SW 1271 (cell line): Measurements from ENCODE around the gene ATOX1.
"Not testable (repeated sequence)": the region's sequence is repeated elsewhere in the genome, so short reads cannot be mapped to it uniquely, and the experiment has no call there.

Experiments
- DNase-seq, 2 experiments: peaks; one replicate each; lab custom pipeline; 2025; lab: John Stamatoyannopoulos, UW

Gene ATOX1

DNA sequence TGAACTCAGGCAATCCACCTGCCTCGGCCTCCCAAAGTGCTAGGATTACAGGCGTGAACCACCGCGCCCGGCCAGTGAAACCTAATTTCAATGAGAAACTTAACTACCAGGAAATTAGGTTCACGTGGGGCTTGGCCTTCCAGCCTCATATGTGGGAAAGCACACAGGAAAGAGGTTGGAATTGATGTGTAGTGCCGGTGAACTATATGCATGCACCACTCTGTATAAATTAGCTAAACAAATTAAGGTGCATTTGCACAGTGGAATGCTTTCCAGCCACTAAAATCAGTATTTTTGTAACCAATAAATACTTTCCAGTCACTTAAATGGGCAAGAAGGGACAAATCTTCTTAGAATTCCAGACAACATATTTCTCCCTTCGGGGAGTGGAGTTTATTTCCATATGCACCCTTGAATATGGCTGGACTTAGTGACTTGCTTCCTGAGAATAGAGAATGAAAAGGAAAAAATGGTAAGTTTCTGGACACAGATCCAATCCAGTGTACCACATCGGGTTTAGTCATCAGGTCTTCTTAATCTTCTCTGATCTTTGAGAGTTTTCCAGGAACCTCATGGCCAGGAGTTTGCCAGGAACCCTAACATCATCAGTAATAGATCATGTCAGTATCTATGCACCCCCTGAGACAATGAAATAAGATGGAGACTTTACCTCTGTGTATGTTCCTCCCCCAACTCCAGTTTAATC lies 24.9 kb downstream of the ATOX1 start:
- no peak for DNase-seq

DNA sequence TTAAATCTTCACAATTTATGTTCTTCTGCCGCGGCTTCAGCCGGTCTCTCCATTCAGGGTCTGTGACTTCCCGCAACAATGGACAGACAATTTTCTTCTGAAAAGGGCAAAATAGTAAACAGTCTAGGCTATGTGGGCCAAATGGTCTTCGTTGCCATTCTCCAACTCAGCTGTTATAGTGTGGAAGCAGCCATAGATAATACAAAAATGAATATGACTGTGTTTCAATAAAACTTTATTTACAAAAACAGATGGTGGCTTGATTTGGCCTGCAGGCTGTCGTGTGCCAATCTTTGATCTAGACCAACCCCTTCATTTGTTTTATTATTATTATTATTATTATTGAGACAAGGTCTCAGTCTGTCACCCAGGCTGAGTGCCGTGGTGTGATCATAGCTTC lies 28.1 kb downstream of the ATOX1 start:
- DNase-seq, result no peak

DNA sequence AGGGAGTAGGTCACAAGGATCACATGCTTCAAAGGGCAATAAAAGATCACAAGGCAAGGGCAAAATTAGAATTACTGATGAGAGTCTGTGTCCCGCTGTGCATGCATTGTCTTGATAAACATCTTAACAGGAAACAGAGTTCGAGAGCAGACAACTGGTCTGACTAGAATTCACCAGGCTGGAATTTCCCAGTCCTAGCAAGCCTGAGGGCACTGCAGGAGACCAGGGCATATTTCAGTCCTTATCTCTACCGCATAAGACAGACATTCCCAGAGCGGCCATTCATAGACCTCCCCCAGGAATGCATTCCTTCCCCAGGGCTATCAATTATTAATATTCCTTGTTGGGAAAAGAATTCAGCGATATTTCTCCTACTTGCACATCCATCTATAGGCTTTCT lies 28.8 kb downstream of the ATOX1 start:
- not testable (repeated sequence) for DNase-seq

DNA sequence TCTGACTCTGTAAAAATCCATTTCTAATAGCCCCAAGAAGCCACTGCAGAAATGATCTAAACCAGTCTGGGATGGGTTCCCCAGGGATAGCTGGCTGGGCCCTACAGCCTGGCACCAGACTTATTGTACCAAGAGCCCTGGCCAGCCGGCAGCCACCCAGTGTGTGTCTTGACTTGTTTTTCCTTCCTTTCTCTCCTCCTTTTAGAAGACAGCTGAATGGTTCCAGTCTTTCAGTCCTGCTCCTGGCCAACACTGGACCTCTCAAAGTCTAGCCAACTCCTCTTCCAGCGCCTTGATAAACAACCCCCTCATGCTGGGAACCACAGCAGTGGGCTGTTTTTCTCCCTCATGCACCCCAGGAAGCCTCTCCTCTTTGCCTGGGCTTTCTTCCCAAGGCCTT lies 34.1 kb downstream of the ATOX1 start:
- DNase-seq, result no peak

DNA sequence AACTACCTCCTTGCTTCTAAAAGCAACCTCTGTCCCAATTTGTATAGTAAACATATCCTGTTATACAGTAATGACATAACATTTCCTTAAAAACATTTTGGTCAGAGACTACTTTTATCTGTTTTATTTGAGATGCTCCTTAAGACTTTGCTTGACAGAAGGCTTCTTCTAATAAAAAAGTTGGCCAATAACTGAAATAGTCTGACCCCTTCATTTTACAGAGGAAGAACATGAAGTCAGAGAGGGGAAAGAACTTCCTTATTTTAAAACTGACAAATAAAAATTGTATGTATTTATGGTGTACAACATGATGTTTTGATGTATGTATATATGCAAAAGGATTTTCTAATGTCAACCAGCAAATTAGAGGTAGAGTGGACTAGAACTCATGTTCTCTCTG lies 35.9 kb downstream of the ATOX1 start:
- DNase-seq, result no peak

DNA sequence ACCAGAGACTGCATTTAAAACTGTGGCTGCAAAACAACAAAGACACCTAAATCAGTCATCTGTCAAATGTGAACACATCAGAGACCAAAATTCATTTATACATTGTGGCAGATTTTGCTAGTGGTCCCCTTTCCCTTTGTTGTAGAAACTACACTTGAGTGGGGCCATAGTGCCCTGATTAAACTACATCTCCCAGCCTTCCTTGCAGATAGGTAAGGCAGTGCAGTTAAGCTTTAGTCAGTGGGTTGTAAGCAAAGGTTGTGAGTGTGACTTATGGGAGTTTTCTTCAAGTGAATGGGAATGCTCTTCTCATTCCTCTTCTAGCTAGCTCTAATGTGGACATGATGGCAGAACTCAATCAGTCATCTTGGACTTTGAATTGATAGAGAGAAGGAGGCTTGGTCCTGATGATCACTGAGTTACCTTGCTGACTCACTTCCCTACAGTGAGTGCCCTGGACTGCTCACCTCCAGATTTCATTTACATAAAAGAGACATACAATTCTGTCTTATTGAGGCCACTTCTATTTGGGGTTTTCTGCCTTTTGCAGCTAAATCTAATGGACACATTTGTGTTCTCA lies 36.5 kb downstream of the ATOX1 start:
- no peak for DNase-seq

DNA sequence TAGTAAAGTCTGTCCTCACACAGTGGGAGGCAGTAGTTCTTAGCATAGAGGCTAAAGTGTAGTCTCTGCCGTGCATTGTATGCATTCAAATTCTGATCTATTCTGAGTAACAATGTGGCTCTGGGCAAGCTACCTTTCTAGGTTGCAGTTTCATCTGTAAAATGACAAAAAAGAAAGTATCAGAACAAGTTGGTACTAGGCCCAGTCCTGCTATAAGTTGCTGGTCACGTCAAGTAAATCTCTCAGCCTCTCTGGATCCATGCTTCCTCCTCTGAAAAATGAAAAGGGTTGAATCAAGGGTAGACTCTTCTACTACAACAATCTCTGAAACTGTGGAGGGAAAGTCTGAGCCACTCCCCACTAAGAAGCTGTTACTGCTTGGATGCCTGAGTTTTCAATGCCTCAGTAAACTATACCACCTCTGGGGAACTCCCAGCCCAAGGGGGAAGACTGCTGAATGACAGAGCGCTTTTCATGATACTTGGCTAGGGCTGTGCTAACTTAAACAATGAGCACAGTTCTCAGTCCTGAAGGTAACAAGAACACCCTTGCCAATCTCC lies 37.3 kb downstream of the ATOX1 start:
- no peak for DNase-seq

DNA sequence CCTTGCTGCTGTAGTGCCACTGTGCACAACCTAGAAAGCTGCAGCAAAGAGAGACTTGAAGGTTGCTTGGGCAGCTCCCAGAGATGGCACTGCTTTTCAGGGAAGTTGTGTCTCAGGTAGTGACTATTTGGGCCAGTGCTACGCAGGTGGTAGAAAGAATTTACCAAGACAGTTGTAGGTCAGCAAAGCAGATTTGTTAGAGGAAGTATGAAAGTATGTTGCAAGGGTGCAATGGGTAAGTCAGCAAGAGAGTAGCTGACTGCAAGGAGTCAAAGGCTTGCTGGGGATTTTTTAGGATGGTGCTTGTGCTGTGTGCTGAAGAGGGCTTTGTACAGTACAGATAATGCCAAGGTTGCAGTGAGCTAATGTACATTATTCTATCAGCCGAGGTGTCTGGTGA lies 38.2 kb downstream of the ATOX1 start:
- DNase-seq, result no peak

DNA sequence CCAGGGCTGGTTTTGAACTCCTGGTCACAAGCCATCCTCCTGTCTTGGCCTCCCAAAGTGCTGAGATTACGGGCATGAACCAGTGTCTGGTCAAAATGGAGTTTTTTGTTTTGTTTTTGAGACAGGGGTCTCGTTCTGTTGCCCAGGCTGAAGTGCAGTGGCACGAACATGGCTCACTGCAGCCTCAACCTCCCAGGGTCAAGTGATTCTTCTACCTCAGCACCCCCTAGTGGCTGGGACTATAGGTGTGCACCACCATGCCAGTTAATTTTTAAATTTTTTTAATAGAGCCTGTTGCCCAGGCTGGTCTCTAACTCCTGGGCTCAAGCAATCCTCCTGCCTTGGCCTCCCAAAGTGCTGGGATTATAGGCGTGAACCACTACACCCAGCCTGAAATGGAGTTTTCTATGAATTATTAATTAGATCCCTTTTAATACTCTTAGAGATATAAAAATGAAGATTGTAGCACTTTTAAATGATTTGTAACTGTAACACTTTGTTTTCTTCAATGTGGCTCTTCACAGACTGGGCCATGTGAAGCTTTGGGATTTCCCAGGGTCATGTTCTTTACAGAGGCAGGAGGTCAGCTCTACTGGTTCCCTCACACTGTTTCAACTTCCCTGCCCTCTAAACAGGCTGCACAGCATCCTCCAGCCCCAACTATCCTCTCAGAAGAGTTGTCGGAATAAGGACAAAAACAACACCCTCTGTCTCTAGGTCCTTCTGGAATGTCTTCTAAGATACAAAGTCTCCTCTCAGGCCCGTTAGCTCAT lies 39.0 kb downstream of the ATOX1 start:
- peak in 1 of 2 experiments; percentile 33 for DNase-seq

DNA sequence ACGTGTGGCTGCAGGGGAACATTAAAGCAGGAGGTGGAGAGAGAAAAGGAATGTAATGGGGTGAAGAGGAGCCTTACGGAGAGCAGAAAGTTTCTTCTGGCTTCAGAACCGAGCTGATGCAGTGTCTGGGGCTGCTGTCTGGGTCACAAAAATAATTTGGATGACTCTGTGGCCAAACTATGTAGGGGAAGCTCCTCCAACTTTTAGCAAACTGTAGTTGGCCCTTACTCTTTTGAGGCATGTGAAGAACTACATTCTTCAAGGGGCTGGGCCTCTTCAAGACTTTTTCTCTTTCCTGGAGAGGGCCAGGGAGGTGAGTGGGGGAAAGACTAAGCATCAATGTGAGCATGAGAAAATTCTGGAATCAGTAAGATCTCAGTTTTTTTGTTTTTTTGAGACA lies 39.8 kb downstream of the ATOX1 start:
- DNase-seq, result no peak

DNA sequence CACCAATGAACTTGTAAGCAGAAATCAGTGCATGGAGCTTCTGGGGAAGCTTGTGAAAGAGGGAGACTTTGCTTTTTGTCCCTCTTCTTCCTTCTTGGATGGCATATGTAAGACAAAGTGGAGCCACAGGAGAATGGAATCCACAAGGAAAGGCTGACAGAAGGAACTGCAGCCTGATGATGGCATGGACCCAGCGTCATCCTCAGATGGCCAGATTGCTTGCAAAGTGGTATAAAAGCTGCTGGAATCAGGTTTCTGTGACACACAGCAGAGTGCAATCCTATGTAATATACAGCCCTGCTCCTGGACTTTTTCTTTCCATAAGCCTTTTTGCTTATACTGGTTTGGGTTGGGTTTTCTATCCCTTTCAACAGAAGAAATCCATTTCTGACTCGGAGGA lies 40.3 kb downstream of the ATOX1 start:
- no peak for DNase-seq

DNA sequence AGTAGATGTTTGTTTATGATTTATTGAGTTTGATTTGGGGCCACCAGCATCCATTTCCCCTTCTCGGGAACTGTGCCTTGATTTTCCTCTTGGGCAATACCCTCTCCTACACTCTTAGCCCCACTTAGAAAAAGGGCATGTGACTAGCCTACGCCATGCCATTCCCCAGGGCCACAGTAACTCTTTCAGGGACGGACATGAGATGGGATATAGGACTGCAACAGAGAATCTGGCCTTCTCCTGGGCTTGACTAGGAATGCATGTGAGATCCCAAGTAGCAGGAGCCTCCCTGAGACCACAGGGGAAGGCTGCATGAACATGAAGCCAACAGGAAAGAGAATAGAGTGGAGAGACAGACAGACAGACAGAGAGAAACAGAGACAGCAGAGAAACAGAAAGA lies 41.0 kb downstream of the ATOX1 start:
- no peak for DNase-seq

DNA sequence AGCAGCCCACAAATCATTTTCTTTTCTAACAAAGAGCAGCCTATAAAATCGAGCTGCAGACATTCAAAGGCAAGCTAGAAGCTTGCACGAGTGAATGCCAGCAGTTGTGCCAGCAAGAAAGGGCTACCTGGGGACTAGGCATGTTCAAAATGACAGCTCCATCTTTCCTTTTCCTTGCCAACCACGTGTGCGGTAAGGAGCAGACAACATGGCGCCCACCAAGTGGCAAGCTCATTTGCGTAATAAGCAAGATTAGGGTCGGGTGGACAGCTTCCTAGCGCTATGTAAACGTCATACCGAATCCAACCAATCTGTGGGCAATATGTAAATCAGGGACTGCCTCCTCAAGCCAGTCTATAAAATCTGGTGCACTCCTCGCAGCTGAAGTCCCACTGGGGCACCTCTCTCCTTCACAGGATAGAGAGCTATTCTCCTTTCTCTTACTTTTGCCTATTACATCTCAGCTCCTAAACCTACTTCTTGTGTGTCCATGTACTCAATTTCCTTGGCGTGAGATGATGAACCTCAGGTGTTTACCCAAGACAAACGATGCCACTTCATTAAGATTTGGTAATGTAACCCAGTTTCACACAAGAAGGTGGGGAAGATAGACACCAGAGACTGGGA lies 49.2 kb downstream of the ATOX1 start:
- no peak for DNase-seq

DNA sequence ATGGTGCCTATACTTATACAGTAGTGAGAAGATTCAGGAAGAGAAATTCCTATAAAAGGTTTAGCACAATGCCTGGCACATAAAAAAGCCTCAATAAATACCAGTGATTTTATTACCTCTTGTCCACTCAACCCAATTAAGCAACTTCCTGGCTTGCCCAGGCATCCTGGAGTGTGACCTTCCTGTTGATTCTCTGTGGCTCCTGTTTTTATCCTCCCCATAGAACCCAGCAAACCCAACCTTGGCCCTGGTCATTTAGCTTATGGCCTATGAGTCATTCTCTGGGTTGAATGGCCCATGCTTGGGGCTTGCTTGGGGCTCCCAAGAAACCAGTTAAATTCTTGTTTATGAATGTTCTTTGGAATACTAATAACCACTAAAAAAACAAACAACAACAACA lies 50.3 kb downstream of the ATOX1 start:
- DNase-seq, result peak in 1 of 2 experiments; percentile 62

DNA sequence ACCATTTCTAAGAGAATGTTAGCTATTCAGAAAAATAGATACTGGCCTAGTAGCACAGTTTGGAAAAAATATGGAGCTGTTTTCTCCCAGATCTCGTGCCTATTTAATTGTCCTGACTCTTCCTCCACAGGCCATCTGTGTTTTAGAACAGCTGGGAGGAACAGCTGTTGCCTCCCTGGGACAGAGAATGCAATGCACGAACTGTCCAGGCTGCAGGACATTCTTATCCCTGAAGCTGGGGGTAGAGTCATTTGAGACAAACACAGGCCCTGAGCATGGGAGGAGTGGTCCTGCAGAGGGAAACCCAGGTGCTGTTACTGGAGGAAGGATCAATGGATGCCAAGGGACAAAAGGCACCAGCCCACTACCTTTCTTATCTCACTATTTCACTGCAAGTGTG lies 50.9 kb downstream of the ATOX1 start:
- no peak for DNase-seq

DNA sequence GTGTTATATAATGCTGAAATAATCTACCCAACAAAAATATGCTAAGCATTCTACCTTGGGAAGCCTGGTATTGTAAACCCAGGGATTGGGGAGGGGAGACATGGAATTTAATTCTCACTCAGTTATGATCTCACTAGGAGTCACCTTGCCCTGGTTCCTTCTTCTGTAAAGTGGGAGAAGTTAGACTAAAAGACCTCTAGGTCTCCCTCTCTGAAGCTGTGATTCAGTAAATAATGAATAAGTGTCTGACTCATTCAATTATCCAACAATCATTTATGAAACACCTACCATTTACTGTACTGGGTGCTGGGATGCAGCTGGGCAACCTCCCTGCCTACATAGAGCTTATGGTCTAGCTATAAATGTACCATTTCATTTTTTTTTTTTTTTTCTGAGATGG lies 51.5 kb downstream of the ATOX1 start:
- DNase-seq, result no peak

DNA sequence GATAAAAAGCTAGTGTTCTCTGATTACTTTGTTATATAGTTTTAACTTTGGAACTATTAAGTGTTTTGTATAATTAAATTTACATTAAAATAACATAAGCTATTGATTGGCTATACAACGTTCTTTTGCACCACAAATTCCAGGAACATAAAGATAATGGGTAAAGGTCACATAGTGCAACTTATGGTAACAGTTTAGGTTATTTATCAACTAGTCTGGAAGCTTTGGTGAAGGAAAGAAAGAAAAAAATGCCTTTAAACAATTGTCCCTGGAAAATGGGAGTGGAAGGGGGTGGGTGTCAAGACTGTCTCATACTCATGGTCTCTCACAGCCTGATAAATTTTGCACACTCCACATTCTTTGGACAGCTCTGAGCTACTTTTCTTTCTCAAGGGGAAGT lies 54.7 kb downstream of the ATOX1 start:
- no peak for DNase-seq

DNA sequence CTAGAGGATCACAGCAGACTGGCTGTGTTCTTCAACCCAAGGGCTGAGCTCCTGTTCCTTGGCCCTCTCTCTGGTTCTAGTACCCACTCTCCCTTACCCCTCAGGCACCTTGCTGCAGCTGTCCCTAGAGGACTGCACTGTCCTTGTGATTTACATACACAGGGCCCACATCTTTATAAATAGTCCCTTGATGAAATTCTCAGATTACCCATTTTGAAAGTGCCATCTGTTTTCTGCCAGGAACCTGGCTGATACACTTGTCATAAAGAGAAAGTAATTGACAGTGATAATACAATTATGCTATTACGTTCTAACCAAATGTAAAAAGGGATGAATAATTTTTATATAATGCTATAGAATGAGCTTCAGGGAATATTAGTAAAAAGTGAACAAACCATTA lies 55.2 kb downstream of the ATOX1 start:
- DNase-seq, result no peak

DNA sequence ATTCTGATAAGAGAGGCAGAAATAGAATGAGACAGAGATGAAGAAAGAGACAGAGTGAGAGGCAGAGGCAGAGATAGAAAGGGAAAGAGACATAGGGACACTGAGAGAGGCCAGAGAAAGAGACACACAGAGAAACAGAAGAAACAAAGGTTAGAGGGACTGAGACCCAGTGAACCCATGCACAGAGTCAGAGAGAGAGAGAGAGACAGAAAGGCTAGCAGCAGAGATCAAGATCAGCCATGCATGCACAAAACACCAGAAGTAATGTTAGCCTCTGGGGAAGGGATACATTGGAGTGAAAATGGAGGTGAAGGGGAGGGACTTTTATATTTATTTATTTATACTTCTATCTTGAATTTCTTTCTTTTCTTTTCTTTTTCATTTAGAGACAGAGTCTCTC lies 57.6 kb downstream of the ATOX1 start:
- no peak for DNase-seq

DNA sequence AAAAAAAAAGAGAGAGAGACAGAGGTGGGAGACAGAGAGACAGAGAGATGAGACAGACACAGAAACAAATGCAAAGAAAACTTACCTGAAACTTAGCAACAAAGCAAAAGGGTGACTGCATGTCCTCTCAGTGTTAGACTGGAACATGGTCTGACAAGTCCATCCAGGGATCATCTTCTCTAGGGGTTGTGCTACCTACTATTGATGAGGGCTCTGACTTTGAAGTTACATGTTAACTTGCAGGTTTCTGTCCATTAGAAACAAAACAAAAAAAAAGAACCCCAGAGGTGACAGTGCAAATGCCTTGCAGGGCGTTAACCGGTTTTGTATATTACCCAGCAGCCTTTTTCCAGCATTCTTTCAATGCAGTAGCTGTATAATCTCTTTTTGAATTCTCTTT lies 58.1 kb downstream of the ATOX1 start:
- DNase-seq, result no peak

DNA sequence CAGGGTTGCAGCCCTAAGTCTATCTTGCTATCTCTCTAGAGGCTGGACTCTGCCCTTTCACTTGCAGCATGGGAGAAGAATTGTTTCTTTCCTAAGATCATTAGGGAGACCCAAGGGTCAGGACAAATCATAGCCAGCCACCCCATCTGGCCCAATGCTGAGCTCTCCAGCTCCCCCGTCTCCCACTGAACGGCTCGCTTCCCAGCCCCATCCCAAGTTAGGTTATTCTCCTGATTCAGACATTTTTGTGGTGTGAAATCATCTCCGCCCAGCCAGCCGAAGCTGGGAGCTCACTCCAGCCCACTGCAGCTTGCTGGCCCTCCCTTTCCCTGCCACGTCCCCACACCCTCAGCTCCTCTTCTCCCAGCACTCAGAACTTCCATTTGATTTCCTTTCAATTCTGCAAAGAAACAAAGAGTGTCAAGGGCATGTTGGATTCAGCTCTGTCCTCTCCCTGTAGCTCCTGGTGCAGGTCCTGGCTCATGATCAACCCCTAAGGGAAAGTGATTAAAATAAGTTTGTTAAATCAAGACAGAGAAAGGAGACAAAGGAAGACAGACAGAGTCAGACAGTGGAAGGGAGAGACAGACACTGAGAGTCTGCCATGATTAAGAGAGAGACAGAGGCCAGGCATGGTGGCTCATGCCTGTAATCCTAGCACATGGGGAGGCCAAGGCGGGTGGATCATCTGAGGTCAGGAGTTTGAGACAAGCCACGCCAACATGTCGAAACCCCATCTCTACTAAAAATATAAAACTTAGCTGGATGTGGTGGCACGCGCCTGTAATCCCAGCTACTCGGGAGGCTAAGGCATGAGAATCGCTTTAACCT lies 59.1 kb downstream of the ATOX1 start:
- DNase-seq, result peak; percentile 68 to 80

DNA sequence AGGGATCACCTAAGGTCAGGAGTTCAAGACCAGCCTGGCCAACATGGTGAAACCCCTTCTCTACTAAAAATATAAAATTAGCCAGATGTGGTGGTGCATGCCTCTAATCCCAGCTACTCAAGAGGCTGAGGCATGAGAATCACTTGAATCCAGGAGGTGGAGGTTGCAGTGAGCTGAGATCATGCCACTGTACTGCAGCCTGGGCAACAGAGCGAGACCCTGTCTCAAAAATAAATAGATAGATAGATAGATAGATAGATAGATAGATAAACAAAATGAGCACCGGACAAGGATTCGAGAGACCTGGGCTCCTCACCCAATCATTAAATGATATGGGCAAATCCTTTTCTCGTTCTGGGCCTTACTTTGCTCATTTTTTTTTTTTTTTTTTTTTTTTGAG lies 60.4 kb downstream of the ATOX1 start:
- DNase-seq, result not testable (repeated sequence)
